NCI-H2171 treated with DMSO at 0.1 percent for 48 hours (cell line): Measurements from ENCODE around the gene DENND2A.
"Not testable (repeated sequence)": the region's sequence is repeated elsewhere in the genome, so short reads cannot be mapped to it uniquely, and the experiment has no call there.

ENCODE experiments used
- DNase-seq: peaks from one replicate; lab custom pipeline; 2025; lab: John Stamatoyannopoulos, UW

DENND2A gene, protein sequence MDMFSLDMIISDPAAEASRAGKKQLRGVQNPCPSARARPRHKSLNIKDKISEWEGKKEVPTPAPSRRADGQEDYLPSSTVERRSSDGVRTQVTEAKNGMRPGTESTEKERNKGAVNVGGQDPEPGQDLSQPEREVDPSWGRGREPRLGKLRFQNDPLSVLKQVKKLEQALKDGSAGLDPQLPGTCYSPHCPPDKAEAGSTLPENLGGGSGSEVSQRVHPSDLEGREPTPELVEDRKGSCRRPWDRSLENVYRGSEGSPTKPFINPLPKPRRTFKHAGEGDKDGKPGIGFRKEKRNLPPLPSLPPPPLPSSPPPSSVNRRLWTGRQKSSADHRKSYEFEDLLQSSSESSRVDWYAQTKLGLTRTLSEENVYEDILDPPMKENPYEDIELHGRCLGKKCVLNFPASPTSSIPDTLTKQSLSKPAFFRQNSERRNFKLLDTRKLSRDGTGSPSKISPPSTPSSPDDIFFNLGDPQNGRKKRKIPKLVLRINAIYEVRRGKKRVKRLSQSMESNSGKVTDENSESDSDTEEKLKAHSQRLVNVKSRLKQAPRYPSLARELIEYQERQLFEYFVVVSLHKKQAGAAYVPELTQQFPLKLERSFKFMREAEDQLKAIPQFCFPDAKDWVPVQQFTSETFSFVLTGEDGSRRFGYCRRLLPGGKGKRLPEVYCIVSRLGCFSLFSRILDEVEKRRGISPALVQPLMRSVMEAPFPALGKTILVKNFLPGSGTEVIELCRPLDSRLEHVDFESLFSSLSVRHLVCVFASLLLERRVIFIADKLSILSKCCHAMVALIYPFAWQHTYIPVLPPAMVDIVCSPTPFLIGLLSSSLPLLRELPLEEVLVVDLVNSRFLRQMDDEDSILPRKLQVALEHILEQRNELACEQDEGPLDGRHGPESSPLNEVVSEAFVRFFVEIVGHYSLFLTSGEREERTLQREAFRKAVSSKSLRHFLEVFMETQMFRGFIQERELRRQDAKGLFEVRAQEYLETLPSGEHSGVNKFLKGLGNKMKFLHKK

DNA sequence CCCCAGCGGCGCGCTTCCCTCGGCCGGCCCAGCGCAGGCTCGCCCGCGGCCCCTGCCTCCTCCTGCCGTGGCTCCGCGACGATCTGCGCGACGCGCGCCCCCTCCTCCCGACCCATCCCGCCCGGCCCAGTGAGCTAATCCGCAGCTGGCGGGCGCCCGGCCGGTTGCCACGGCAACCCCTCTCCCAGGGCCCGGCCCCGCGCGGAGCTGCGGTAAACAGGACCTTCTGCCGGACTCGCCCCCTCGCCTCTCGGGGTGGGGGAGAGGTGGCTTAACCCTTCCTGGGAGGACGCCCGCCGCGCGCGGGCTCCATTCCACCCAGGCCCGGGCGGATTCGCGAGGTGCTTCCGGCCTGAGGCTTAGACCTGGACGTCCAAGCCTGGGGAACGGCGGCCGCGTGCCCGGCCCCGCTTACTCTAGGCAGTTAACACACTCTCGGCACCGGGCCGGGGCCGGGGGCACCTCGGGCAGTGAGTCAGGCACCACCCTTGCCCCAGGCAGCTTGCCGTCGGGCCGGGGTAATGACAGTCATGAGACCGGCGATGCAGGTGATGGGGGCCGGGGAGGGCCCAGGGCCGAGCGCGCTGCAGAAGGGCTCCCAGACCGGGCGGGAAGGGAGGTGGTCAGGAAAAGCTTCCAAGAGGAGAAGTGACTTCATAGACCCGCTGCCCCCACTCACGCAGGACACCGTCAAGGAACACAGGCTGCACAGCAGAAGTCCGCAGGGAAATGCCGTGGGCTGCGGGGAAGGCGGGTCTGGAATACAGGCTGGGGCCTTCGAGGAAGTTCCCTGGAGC is at the start of gene DENND2A:
TSS of gene DENND2A (minus strand) at position 87 of the 797 bp plus-strand sequence. CDS start 38,416 bp downstream, outside the sequence.
- peak; percentile 67 for DNase-seq

DNA sequence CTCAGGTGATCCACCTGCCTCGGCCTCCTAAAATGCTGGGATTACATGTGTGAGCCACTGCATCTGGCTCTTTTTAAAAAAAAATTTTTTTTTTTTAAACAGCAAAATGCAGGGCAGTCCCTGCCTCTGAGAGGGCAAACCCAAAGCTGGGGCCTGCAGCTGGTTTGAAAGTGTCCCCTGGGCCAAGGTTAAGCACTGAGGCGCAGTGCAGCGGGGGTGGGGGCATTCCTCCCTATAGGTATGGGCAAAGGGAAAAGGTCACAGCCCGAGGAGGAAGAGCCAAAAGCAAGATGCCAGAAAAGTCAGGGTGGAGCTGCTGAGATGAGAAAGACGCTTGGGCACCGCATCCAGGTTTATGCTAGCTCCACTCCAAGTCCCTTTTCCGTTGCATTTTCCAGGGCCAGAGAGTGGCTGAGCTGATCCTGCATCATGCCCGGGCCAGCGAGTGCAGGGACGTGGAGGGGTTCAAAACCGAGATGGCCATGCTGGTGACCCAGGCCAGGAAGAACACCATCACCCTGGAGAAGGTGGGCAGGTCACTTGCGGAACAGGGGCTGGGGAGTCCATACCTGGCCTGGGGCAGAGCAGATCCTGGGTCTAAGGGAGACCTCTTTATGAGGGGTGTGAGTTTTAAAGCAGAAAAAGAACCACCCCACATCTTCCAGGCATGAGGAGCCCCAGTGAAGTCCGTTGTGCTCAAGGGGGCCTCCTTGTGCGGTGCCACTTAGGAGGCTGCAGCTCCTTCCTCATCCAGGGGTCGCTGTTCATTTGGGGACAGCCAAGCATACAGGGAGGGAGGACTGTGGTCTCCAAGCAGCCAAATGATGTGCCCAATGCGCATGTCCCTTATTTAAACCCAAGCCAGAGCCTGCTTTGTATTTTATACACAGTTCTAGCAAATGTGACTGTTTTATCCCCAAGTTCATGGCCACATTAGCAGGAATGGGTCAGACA is 48.9 kb upstream of the DENND2A start:
- DNase-seq: no peak

DNA sequence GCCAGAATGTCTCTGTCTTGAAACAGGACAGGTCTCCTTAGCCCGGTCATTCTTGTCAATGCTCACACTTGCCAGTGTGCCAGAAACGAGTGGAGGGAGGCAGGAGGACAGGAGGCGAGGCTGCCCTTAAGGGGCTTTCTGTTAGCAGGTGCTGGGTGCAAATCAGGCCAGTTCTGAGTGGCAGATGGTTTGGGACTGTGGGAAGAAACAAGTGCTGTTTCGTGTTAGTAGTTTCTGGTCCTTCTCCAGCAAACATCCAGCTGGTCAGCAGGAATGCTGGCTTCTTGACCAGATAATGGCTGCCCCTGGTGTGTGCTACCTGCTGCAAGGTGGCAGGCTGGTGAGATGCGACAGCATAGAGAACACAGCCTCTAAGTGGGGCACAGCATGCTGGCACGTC is 47.7 kb upstream of the DENND2A start:
- no peak for DNase-seq

DNA sequence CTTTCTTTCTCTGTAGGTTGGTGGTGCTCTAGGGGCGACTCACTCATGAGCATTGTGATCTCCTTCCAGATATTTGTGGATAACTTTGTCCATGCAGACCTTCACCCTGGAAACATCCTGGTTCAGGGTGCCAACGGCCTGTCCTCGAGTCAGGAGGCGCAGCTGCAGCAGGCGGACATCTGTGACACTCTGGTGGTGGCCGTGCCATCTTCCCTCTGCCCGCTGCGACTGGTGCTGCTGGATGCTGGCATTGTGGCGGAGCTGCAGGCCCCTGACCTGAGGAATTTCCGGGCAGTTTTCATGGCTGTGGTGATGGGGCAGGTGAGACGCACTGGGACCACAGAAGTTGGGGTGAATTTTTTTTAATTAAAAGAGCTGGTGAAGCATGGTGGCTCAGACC is 46.3 kb upstream of the DENND2A start:
- DNase-seq: no peak

DNA sequence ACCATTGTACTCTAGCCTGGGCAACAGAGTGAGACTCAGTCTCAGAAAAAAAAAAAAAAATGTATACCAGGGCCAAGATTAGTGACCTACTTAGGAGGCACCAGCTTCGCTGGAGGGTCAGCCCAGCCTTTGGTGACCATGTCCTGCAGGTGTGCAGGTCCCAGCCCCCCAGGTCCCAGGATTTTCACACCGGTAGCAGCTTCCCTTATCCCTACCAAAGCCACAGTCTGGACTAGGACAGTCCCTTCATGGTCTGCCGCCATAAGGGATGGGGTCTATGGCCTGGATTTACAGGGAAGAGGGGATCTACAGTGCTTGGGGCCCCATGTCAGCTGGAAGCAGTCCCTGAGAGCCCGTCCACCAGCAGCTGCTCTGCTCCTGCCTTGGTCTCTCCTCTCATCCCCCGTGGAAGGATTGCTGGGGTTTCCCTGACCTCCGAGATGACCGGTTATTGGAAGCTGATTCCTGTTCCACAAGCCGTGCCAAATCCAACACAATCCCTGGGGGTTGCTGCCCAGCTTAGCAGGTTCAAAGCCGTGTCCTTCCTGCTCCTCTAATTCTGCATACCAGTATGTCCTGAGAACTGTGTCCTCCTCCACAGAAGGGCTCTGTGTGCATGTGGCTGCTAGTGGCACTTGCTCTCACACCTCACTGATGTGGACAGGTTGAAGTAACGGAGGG is 44.9 kb upstream of the DENND2A start:
- DNase-seq: no peak

DNA sequence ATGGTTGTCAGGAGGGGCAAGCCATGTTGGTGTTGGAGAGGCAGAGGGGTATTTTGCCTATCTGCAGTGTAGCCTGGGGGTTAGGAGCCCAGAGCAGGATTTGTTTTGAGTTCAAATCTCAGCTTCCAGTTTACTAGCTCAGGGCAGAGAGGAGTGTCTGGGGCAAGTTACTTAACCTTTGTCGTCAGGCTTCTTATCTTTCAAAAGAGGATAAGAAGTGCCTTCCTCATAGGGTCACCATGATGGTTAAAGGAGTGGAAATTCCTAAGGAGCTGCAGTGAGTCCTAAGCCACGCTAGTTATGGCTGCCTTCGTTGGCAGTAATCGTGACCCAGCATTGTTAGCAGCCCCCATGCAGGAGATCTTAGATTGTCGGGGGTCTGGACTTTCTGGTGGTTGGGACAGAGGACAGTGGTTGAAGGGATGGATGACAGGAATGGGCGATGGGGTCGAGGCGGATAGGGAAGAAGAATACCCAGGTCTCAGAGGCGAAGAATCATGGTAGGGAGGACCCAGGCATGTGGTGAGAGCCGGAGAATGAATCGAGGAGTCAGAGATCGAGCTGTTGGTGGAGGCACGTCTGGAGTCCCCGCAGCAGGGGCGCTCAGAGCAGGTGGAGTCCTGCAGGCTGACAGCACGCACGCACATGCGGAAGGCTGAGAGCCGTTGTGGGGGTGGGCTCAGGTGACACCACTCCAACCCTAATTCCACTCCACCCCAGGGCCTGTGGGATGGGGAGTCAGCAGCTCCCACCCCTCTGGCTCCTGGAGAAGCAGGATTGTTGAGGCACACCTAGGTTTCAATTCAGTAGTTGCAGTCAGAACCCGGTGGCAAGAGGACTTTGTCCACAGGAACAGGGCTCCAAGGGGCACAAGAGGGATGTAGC is 43.7 kb upstream of the DENND2A start:
- no peak for DNase-seq

DNA sequence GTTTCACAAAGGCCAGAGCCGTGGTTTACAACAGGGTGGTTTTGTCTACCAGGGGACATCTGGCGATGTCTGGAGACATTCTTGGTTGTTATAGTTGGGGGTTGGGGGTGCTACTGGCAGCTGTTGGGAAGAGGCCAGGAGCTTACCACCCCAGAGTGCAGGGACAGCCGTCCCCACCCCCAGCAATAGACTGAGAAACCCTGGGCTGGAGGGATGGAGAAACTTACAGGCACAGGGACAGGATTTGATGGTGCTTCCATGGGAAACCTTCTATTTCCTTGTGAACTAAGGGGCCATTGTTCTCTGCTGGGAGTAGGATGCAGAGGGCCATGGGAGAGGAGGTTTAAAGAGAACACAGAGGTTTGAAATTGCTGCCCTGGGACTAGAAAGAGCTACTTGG is 43.0 kb upstream of the DENND2A start:
- DNase-seq: no peak

DNA sequence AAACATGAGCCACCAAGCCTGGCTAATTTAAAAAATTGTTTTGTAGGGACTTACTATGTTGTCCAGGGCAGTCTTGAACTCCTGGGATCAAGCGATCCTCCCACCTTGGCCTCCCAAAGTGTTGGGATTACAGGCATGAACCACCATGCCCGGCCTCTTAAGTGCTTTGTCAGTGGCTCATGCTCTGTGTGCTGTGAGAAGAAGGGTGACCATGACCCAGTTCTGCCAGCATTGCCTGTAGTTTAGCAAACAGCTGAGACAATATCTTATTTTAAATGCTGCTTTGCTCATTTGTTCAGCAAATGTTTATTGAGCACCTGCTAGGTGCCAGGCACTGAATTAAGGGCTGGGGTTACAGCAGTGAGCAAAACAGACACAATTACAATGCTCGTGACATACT is 41.2 kb upstream of the DENND2A start:
- no peak for DNase-seq

DNA sequence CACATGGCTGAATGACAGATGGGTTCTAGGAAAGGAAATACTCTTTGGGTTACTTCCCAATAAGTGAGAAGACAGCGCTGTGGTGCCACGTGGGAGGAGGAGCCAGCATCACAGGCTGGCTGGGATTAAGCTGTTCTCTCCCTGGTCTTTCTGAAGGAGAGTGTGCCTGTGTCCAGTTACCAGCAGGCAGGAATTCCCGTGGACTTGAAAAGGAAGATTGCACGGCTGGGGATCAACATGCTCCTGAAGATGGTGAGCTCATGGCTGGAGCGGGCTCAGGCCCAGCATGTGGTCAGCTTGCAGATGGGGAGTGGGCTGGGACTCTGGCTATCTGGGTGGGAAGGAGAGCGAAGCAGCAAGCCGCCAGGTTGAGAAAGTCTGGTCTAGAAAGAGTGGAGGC is 40.3 kb upstream of the DENND2A start:
- no peak for DNase-seq

DNA sequence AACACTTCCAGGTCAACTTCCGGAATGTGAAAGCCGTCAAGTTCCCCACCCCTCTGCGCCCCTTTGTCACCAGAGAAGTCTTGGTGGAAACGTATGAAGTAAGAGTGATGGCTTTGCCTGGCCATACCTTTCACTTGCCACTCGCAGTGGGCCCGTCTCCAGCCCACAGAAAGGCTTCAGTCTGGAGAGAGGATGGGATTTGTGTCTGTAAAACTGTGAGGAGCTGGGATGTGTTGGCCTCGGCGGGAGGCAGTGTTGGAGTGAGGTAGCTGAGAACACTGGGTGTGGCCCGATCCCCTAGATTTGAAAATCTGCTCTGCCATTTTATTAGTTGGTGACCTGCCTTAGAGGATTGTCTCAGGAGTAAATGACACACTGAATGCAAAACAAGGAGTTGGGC is 38.6 kb upstream of the DENND2A start:
- no peak for DNase-seq

DNA sequence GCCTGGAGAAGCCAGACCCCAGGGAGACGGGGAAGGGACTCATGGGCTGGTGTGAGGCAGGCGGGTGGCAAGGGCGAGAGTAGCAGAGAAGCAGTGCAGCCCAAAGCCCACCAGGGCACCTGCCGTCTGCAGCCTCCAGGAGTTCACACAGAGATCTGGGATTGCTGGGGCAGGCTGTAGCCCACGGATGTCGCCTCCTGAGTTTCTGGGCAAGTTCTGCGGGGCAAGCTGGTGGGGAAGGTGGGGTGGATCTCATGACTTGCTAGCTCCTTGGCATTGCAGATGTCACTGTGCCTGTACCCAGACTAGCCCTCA is 38.2 kb upstream of the DENND2A start:
- DNase-seq: no peak

DNA sequence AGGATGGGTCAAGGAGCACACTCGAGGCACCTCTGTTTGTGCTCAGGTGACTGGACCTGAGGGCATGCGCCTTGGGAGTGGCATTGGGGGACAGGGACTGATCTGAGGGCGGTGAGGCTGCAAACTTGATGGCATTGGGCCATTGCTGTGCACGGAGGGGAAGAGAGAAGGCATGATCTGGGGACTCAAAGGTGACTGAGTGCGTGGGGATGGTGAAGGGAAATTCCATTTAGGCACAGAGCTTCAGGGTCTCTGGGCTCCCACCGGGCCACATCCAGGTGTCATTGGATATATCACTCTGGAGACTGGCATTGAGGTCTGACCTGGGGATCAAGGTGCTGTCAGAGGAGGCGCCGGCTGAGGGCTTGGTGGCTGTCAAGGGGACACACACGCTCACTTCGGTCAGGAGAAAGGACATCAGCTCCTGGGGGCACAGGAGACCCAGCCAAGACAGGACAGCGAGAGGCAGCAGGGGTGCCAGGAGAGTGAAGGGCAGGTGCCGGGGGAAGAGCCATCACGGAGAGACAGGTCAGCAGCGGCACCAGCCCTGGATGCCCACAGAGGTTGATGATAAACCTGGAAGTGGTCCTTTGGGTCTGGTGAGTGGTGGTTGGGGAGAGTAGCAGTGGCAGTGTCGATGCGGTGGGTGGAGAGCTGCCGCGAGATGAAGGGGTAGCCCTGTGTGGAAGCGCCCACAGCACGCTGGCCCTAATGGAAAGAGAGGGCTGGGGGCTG is 37.6 kb upstream of the DENND2A start:
- no peak for DNase-seq

DNA sequence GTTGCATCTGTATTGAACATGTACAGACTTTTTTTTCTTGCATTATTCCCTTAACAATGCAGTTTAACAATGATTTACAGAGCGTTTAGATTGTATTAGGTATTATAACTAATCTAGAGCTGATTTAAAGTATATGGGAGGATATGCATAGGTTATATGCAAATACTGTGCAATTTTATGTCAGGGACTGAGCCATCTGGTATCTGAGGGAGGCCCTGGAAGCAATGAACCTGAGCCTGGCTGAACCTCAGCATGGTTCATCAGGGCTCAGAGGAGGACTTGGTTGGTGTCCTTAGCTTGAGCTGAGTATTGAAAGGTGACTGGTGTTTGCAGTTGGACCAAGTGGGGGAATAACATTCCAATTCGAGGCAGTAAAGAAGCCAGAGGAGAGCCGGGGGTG is 36.9 kb upstream of the DENND2A start:
- no peak for DNase-seq

DNA sequence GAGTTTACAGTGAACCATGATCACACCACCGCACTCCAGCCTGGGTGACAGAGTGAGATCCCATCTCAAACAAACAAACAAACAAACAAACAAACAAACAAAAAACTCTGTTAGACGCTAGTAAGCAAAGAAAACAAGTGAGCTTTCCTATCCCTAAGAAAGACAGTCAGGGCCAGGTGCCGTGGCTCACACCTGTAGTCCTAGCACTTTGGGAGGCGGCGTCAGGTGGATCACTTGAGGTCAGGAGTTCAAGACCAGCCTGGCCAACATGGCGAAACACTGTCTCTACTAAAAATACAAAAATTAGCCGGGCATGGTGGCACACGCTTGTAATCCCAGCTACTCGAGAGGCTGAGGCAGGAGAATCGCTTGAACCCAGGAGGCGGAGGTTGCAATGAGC is 36.3 kb upstream of the DENND2A start:
- DNase-seq: not testable (repeated sequence)

DNA sequence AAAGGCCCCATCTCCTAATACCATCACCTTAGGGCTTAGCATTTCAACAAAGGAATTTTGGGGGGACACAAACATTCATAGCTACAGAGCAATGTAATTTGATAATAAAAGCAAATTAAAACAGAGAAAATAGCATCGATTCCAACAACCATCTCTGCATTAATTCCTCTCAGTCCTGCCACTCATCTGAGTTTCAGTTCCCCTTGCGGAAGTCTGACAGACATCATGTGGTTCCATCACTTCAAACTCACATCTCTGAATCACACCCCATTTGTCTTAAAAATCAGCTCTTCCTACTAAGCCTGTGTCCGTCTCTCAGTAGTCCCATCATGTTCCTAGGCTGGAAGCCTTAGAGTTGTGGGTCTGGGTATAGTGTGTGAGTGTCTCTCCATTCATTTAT is 35.7 kb upstream of the DENND2A start:
- no peak for DNase-seq

DNA sequence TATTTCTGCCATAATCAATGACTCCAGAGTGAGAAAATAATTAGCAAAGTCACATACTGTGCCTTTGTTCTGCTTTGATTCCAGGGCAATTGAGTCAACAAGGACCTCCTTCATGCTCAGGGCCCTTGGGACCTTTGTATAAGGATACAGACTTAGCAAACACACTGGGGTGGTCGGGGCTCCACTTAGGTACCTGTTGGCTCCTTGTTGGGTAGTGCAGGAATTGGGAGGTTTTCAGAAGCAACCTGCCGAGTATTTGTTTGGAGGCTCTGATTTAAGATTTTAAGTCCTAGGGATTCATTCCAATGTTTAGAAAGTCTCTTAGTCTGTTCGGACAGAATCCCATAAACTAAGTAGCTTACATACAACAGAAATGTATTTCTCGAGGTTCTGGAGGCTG is 35.1 kb upstream of the DENND2A start:
- no peak for DNase-seq

DNA sequence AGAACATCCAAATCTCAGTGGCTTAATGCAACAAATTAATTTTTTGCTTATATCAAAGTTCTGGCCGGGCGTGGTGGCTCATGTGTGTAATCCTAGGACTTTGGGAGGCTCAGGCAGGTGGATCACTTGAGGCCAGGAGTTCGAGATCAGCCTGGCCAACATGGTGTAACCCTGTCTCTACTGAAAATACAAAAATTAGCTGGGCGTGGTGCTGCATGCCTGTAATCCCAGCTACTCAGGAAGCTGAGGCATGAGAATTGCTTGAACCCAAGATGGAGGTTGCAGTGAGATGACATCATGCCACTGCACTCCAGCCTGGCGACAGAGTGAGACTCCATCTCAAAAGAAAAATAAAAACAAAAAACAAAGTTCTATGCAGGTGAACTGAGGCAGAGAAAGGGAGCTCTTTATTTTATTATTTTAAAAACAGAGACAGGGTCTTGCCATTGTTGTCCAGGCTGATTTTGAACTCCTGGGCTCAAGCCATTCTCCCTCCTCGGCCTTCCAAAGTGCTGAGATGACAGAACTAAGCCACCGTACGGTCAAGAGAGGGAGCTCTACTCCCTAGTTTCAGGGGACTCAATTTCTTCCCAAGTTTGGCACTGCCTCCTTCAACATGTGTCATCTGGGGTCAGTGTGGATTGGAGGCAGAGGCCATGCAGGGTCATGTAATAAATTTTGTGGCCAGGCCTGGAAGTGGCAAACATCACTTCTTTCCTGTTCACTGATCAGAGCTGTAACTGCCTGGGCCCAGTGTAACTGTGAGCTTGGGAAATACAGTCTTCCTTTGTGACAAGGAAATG is 34.5 kb upstream of the DENND2A start:
- no peak for DNase-seq

DNA sequence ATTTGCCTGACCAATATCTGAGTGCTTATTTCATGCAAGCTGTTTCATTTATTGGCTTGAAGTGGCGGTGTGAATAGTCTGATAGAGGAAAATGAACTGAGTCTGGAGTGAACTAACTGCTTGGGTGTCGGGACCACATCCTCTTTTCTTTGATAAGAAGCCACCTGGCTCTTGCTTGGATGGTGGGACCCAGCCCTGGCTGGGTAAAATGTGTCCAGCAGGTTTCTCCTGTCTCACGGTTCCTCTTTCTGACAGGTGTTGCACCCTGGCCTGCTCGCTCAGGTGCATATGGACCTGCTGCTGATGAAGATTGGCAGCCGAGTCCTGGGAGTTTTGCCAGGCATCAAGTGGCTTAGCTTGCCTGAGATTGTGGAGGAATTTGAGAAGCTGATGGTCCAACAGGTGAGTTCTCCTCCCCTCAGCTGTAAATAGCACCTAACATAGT is 33.8 kb upstream of the DENND2A start:
- peak; percentile 85 for DNase-seq
